Stimulated activated naive CD4-positive, alpha-beta T cell treated with Interleukin-2 at 50 U/mL for 16 hours (primary cell): ENCODE data around the gene STAC.
"Not testable (repeated sequence)": the region's sequence is repeated elsewhere in the genome, so short reads cannot be mapped to it uniquely, and the experiment has no call there.

Source experiments
- DNase-seq: peaks from one replicate; lab custom pipeline; 2025; lab: John Stamatoyannopoulos, UW

The STAC gene

GRCh38 chr3:36480911-36481648 lies 100.8 kb downstream of the STAC start:
- DNase-seq: no peak

- DNase-seq: no peak
Measured at GRCh38 chr3:36482256-36482655, 102.0 kb downstream of the STAC start.

GRCh38 chr3:36482880-36483279 lies 102.6 kb downstream of the STAC start:
- DNase-seq: no peak

DNA sequence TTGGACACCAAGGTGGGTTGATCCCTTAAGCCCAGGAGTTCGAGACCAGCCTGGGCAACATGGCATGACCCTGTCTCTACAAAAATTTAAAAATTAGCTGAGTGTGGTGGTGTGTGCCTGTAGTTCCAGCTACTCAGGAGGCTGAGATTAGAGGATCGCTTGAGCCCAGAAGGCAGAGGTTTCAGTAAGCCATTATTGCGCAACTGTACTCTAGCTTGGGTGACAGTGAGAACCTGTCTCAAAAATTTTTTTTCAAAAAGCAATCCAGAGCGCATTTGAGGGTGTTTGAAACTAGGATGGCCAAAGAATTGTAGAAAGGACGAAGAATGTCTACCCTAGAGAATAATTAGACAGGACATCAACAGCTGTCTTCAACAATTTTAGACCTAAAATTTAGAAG lies 103.4 kb downstream of the STAC start:
- no peak for DNase-seq

- DNase-seq: no peak
Measured at GRCh38 chr3:36484386-36484785, 104.1 kb downstream of the STAC start.

GRCh38 chr3:36486009-36486795 lies 105.9 kb downstream of the STAC start:
- DNase-seq: no peak

DNA sequence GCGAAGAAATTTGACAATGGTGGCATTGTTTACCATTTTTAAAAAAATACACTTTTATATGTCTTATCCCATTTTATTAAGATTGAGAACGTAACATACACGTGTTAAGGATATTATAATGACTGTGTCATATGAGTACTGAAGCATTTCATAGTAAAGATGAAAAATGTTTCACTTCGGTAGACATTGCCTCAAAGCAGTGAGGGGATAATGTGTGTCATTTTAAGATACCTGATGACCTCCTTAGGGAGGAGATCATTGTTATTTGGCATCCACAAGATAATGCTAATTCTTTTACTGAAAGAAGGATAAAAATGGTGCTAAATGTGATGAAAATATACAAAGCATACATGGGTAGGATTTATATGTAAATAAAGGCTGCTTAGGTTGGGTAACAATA lies 107.3 kb downstream of the STAC start:
- no peak for DNase-seq

DNA sequence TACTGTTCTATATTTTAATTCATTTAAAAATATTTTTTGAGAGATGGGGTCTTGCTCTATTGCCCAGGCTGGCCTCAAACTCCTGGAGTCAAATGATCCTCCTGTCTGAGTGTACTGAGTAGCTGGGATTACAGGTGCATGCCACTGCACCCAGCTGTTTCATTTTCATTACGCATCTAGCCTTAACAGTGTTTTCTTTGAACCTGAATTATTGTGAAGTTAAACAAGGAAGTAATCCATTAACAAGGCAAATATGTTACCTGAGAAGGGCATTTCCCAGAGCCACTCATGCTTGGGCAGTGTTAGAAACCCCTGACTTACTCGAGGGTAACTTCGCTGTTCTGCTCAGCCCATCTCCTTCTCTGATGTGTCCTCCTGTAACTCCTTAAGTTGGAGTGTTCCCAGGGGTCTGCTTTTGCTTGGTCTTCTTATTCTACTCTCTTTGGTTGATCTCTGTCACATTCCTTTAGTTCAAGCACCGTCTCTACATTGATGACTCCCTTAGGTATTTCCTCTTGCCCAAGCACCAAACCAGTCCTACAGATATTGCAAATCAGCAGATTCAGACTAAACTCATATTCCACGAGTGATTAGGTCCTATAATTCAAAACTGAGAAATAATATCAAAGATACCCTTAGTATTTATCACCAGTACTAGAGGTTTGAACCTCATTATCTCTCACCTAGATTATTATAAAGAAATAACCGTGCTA lies 107.9 kb downstream of the STAC start:
- DNase-seq: no peak

DNA sequence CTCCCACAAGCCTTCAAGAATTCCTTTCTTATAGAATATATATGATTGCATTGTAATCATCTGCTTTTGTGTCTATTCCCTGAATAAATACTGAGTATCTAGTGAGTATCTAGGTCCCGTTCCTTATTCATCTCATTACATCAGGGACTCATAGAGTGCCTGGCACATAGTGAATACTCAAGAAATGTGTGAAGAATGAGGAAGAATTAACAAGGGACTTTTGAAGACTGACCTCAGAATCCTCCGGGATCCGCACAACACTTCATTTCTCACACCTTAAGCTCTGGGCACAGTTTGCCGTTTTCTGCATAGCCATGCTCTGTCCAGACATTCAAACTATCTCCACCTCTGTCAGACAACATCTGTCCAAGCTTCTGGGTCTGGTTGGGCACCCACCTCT lies 108.8 kb downstream of the STAC start:
- no peak for DNase-seq

DNA sequence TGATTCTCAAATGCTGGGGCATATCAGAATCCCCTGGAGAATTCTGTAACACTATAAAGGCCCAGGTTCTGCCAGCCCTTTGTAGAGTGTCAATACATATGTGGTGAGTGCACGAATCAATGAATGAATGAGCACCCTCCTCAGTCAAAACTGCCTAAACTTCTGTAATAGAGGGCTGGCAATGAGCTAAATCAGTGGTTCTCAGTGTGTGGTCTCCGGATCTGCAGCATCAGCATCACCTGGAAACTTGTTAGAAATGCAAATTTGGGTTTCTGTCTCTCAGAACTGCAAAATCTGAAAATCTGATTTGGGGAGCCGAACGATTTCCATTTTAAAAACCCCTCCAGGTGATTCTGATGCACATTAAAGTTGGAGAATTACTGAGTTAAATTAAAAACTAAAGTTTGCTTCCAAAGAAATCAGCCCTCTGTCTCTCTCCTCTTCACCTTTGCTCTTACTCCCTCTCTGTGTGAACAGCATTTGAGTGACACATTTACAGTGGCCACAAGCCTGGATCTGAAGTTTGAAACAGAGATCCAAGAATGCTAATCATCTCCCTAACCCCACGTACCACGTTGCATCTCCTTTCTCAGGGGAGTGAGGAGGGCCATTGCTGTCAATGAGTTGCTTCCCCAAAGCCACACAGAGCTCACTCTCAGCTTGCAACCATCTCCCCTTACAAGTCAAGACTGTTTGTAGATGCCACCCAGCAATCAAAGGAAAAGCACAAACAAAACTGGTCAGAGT lies 109.5 kb downstream of the STAC start:
- no peak for DNase-seq

- DNase-seq: no peak
Measured at GRCh38 chr3:36493051-36493450, 112.7 kb downstream of the STAC start.

GRCh38 chr3:36494461-36495109 lies 114.3 kb downstream of the STAC start:
- DNase-seq: no peak

- DNase-seq: no peak
Measured at GRCh38 chr3:36496684-36497633, 116.7 kb downstream of the STAC start.

DNA sequence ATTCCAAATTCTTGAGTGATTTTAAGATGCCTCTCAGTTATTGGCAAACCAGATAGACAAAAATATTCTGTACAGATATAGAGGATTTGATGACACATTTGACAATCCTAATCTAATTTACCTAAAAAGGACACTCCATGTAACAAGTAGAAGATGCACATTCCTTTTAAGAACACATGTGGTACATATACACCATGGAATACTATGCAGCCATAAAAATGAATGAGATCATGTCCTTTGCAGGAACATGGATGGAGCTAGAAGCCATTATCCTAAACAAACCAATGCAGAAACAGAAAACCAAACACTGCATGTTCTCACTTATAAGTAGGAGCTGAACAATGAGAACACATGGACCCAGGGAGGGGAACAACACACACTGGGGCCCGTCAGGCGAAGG lies 119.7 kb downstream of the STAC start:
- DNase-seq: not testable (repeated sequence)

DNA sequence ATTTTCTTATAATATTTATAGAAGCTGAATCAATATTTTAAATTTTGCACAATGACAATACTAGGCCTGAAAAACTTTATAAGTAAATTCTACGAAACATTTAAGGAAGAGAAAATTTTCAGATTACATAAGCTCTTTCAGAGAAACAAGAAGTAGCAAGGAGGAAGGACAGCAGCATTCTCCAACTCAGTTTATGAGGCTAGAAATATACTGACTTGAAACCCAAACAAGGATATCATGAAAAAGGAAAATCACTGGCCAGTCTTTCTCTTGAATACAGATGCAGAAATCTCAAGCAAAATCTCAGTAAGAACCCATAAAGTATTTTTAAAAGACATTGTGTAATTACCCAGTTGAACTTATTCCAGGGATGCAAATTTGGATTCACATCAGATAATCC lies 121.3 kb downstream of the STAC start:
- no peak for DNase-seq

DNA sequence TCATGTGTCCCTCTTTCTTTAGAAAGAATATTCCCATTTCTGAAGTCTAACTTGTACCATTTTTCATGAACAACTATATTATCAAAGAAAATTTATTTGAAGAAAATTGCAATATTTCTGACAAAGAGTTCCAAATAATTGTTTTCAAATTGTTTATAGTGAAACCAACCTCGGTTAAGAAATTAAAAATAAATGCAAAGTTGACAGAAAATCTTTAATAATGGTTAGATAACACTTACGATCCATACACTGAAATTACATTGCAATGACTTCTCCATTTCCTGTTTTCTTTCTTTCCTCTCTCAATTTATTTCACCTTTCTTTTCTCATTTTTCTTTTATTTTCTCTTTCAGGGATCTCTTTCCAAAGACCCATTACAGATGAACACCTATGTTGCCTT lies 125.1 kb downstream of the STAC start:
- DNase-seq: no peak

DNA sequence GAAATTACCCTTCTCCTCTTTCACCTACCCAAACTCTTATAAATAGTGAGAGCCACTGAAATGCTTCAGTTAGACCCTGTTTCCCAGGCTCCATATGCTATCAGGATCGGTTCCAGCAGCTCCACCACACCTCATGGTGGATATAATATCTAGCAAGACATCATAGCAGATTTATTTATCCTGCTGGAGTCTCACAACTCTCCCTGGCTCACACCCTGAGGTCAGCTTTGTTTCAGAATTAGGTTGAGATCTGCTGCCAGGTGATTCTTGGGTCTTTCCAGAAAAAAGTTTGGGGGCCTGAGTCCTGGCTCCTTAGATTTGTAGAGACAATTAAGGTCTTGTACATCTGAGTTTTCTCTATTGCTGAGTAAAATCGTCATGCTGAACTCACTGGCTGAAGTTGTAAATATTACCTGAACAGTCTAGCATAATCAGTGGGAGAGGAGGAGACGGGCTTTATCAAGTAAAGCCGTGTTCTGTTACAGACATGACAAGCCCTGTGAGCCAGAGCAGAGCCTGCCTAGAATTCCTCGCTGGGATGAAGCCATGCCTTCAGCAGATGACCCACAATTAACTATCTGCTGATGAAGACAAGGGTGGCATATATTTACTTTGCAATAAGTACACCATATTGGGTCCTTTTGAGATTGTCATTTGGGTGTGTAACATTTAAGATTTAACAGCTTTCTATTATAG lies 131.6 kb downstream of the STAC start:
- no peak for DNase-seq

- no peak for DNase-seq
Measured at GRCh38 chr3:36512555-36512954, 132.3 kb downstream of the STAC start.

- no peak for DNase-seq
Measured at GRCh38 chr3:36514171-36514570, 133.9 kb downstream of the STAC start.

DNA sequence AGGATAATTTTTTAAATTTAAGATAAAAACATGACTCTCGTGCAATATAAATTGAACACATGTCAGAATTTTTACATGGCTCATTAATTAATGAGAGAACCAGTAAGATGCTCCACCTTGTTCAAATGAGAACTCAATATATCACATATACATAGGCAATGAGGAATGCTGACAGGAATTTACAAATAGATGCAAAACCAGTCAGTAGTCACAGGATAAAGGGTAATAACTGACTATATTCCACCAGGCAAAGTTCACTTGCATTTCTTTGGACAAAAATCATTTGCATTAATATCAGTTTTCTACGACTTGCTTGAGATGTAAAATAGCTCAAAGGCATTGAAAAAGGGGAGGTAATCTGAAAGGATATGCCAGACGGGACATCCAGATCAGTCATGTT lies 139.4 kb downstream of the STAC start:
- DNase-seq: no peak
